ENCODE data around the gene GPSM3. TPM values are rescaled to one million over a fixed set of nuclear protein-coding genes. Genes with fewer than 3 reads are reported as not detected.

Gene GPSM3
- total RNA-seq, 1 experiment from 2014 or later: 10.0 TPM

DNA sequence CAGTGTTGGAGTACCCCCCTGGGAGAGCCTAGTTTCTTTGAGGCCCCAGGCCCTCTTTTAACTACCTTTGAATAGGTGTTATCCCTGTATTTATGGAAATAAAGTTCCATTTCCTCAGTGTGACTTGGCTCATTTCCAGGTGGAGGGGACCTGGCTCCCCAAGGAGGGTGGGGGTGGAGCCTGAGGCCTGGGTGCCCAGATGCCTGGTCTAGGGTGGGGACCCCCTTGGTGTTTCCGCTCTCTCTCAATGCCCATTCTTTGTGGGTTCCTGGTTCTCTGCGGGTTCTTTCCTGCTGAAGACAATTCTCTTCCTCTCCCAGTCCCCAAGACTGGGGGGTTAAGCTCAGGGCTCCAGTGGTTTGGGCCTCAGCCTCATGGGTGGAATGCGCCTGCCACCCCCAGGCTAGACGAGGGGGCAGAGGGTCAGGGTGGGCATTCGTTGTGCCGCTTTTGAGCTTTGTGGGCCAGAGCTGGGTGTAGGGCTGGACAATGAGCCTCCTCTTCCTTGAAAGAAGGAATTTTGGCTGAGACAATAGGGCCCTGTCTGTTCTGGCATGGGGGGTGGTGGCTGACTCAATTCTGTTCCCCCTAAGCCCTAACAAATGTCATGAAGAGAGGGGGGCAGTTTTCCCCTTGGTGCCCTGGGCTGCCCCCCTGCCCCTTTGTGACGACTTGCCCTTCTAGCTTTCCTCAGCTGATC is 28.7 kb downstream of the GPSM3 start:
- no peak for TF ChIP-seq NFYB (CRISPR knock-in tag; conservative IDR thresholded peaks at IDR 0.05; ENCODE audit: low read depth)
- TF ChIP-seq, protein P1, sequence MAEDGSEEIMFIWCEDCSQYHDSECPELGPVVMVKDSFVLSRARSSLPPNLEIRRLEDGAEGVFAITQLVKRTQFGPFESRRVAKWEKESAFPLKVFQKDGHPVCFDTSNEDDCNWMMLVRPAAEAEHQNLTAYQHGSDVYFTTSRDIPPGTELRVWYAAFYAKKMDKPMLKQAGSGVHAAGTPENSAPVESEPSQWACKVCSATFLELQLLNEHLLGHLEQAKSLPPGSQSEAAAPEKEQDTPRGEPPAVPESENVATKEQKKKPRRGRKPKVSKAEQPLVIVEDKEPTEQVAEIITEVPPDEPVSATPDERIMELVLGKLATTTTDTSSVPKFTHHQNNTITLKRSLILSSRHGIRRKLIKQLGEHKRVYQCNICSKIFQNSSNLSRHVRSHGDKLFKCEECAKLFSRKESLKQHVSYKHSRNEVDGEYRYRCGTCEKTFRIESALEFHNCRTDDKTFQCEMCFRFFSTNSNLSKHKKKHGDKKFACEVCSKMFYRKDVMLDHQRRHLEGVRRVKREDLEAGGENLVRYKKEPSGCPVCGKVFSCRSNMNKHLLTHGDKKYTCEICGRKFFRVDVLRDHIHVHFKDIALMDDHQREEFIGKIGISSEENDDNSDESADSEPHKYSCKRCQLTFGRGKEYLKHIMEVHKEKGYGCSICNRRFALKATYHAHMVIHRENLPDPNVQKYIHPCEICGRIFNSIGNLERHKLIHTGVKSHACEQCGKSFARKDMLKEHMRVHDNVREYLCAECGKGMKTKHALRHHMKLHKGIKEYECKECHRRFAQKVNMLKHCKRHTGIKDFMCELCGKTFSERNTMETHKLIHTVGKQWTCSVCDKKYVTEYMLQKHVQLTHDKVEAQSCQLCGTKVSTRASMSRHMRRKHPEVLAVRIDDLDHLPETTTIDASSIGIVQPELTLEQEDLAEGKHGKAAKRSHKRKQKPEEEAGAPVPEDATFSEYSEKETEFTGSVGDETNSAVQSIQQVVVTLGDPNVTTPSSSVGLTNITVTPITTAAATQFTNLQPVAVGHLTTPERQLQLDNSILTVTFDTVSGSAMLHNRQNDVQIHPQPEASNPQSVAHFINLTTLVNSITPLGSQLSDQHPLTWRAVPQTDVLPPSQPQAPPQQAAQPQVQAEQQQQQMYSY (CRISPR knock-in tag; IDR thresholded peaks at IDR 0.05): no peak
- H3K27ac Mint-ChIP-seq: no peak overlapping the region; the same call in 1 of the 2 replicates
- no peaks in the 10 kb centered on the region for H3K9me3 Mint-ChIP-seq
- no peak overlapping the region for H3K4me3 Mint-ChIP-seq
- POLR2A ChIA-PET: no interaction called here
- CTCF ChIA-PET: interaction anchor here (0.6 to 5.1 kb wide), 6 partner anchors 9 to 1057 kb away, joined by 3 to 47 read pairs (median 8); partner anchors contain the start of genes ATF6B and FKBPL
- no peaks in the 10 kb centered on the region for H3K27me3 Mint-ChIP-seq (ENCODE audit: low read depth)
- DNase-seq (ENCODE audit: low spot score) (no peak), ATAC-seq (no peak)
- H3K36me3 Mint-ChIP-seq: peaks cover 21% of the 10 kb centered on the region
- H3K4me1 Mint-ChIP-seq: peaks cover 11% of the 10 kb centered on the region

DNA sequence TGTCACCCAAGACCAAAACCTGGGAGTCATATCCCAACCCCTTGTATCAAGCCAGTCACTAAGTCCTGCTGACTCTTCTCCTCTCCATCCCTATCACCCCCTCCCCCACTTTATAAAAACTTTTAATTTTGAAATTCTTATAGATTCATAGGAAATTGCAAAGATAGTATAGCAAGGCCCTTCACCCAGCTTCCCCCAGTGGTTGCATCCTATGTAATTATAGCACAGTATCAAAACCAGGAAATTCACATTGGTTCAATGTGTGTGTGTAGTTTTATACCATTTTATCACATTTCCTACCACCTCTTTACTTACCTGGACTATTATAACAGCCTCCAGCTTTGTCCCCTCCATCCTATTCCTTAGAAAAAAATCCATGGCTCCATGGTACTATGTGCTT is 34.4 kb downstream of the GPSM3 start:
- POLR2A ChIA-PET: no interaction called here
- peaks cover under 1% of the 10 kb centered on the region for H3K27me3 Mint-ChIP-seq (ENCODE audit: low read depth)
- H3K4me3 Mint-ChIP-seq: no peak overlapping the region
- no peaks in the 10 kb centered on the region for H3K9me3 Mint-ChIP-seq
- CTCF ChIA-PET: interaction anchor here (1.4 kb wide), 1 partner anchor 9 kb away, joined by 3 read pairs; no protein-coding TSS in a partner anchor
- H3K27ac Mint-ChIP-seq: no peak overlapping the region
- ATAC-seq (no peak), DNase-seq (ENCODE audit: low spot score) (no peak)
- TF ChIP-seq RORB (CRISPR knock-in tag; IDR thresholded peaks at IDR 0.05) (no peak), FOXJ3 (CRISPR knock-in tag; IDR thresholded peaks at IDR 0.05; ENCODE audit: borderline replicate concordance) (no peak), RELA (CRISPR knock-in tag; IDR thresholded peaks at IDR 0.05; ENCODE audit: borderline replicate concordance) (no peak), SOX15 (CRISPR knock-in tag; IDR thresholded peaks at IDR 0.05) (no peak), GABPB1 (CRISPR knock-in tag; IDR thresholded peaks at IDR 0.05) (no peak), HMGA2 (CRISPR knock-in tag; IDR thresholded peaks at IDR 0.05) (no peak), ZNF317 (CRISPR knock-in tag; IDR thresholded peaks at IDR 0.05; ENCODE audit: borderline replicate concordance, low read depth) (no peak), NR2C2 (CRISPR knock-in tag; IDR thresholded peaks at IDR 0.05) (no peak), ZNF138 (CRISPR knock-in tag; conservative IDR thresholded peaks at IDR 0.05) (no peak), GTF2I (CRISPR knock-in tag; conservative IDR thresholded peaks at IDR 0.05) (no peak), GRHL2 (CRISPR knock-in tag; IDR thresholded peaks at IDR 0.05; ENCODE audit: insufficient replicate concordance, severe bottlenecking) (no peak), NFATC4 (CRISPR knock-in tag; IDR thresholded peaks at IDR 0.05) (no peak)
- TF ChIP-seq, protein P2, sequence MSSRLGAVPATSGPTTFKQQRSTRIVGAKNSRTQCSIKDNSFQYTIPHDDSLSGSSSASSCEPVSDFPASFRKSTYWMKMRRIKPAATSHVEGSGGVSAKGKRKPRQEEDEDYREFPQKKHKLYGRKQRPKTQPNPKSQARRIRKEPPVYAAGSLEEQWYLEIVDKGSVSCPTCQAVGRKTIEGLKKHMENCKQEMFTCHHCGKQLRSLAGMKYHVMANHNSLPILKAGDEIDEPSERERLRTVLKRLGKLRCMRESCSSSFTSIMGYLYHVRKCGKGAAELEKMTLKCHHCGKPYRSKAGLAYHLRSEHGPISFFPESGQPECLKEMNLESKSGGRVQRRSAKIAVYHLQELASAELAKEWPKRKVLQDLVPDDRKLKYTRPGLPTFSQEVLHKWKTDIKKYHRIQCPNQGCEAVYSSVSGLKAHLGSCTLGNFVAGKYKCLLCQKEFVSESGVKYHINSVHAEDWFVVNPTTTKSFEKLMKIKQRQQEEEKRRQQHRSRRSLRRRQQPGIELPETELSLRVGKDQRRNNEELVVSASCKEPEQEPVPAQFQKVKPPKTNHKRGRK (CRISPR knock-in tag; IDR thresholded peaks at IDR 0.05; ENCODE audit: borderline replicate concordance): no peak
- TF ChIP-seq, protein P3, sequence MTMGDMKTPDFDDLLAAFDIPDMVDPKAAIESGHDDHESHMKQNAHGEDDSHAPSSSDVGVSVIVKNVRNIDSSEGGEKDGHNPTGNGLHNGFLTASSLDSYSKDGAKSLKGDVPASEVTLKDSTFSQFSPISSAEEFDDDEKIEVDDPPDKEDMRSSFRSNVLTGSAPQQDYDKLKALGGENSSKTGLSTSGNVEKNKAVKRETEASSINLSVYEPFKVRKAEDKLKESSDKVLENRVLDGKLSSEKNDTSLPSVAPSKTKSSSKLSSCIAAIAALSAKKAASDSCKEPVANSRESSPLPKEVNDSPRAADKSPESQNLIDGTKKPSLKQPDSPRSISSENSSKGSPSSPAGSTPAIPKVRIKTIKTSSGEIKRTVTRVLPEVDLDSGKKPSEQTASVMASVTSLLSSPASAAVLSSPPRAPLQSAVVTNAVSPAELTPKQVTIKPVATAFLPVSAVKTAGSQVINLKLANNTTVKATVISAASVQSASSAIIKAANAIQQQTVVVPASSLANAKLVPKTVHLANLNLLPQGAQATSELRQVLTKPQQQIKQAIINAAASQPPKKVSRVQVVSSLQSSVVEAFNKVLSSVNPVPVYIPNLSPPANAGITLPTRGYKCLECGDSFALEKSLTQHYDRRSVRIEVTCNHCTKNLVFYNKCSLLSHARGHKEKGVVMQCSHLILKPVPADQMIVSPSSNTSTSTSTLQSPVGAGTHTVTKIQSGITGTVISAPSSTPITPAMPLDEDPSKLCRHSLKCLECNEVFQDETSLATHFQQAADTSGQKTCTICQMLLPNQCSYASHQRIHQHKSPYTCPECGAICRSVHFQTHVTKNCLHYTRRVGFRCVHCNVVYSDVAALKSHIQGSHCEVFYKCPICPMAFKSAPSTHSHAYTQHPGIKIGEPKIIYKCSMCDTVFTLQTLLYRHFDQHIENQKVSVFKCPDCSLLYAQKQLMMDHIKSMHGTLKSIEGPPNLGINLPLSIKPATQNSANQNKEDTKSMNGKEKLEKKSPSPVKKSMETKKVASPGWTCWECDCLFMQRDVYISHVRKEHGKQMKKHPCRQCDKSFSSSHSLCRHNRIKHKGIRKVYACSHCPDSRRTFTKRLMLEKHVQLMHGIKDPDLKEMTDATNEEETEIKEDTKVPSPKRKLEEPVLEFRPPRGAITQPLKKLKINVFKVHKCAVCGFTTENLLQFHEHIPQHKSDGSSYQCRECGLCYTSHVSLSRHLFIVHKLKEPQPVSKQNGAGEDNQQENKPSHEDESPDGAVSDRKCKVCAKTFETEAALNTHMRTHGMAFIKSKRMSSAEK (CRISPR knock-in tag; IDR thresholded peaks at IDR 0.05; ENCODE audit: borderline replicate concordance): no peak
- TF ChIP-seq, protein P4, sequence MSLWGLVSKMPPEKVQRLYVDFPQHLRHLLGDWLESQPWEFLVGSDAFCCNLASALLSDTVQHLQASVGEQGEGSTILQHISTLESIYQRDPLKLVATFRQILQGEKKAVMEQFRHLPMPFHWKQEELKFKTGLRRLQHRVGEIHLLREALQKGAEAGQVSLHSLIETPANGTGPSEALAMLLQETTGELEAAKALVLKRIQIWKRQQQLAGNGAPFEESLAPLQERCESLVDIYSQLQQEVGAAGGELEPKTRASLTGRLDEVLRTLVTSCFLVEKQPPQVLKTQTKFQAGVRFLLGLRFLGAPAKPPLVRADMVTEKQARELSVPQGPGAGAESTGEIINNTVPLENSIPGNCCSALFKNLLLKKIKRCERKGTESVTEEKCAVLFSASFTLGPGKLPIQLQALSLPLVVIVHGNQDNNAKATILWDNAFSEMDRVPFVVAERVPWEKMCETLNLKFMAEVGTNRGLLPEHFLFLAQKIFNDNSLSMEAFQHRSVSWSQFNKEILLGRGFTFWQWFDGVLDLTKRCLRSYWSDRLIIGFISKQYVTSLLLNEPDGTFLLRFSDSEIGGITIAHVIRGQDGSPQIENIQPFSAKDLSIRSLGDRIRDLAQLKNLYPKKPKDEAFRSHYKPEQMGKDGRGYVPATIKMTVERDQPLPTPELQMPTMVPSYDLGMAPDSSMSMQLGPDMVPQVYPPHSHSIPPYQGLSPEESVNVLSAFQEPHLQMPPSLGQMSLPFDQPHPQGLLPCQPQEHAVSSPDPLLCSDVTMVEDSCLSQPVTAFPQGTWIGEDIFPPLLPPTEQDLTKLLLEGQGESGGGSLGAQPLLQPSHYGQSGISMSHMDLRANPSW (CRISPR knock-in tag; conservative IDR thresholded peaks at IDR 0.05; ENCODE audit: low read depth): no peak
- TF ChIP-seq, protein P5, sequence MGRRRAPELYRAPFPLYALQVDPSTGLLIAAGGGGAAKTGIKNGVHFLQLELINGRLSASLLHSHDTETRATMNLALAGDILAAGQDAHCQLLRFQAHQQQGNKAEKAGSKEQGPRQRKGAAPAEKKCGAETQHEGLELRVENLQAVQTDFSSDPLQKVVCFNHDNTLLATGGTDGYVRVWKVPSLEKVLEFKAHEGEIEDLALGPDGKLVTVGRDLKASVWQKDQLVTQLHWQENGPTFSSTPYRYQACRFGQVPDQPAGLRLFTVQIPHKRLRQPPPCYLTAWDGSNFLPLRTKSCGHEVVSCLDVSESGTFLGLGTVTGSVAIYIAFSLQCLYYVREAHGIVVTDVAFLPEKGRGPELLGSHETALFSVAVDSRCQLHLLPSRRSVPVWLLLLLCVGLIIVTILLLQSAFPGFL (CRISPR knock-in tag; IDR thresholded peaks at IDR 0.05; ENCODE audit: borderline replicate concordance): no peak
- peaks cover 34% of the 10 kb centered on the region for H3K36me3 Mint-ChIP-seq
- peaks cover 7% of the 10 kb centered on the region for H3K4me1 Mint-ChIP-seq
